Stomach (tissue), 4 donors: Measurements from ENCODE around the gene PRDM9.

Experiments
- CTCF ChIP-seq, 7 experiments: fragments of 450-650 bp in 4 of 7; fragments of 200-600 bp in 3 of 7; sonication (generic) in 3 of 7; IDR thresholded peaks; one replicate each; pipeline ENCODE4 v1.5.1; 2016 to 2019; ENCODE audit warnings: antibody characterized with exemption in 7 of 7, control low read depth in 2 of 7, mild to moderate bottlenecking in 1 of 7
- POLR2AphosphoS5 ChIP-seq, 3 donors: sonication (generic); formaldehyde crosslinking; IDR thresholded peaks; one replicate each; pipeline ENCODE4 v1.6.1; 2016; ENCODE audit warnings: antibody characterized with exemption in 3 of 3

DNA sequence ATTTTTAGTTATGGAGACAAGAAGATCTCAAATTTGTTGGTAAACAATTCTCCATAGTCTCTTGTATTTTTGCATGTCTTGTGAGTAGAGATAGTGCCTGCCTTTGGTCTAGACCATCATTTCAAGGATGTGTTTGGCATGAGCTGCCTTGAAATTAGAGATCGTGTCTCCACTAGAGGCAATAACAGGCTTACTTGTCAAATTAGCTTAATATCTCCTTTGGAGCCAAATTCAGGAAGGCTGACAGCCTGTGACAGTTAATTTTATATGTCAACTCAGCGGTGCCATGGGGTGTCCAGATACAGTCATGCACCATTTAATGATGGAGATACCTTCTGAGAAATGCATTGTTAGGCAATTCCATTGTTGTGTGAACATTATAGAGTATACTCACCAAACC is 24.8 kb upstream of the PRDM9 start:
- TF ChIP-seq CTCF (IDR thresholded peaks at IDR 0.05) (no peak), POLR2AphosphoS5 (IDR thresholded peaks at IDR 0.05) (no peak)
